ENCODE data around the gene BBS9.

DNA sequence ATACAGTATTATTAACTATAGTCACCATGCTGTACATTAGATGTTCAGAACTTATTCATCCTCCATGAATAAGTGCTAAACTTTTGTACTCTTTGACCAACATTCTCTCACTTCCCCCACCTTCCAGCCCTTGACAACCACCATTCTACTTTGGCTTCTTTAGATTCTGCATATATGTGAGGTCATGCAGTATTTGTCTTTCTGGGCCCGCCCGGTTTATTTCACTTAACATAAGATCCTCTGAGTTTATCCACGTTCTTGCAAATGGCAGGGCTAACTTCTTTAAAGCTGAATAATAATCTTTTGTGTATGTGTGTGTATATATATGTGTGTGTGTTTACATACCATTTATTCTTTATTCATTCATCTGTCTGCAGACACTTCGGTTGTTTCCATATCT is 336.8 kb downstream of the BBS9 start:
- no peak for TF ChIP-seq CTCF (conservative IDR thresholded peaks at IDR 0.05; ENCODE audit: low read depth, low read length)
- TF ChIP-seq EZH2 (IDR thresholded peaks at IDR 0.05; ENCODE audit: low read length, unreplicated experiment), result no peak
- TF ChIP-seq EZH2phosphoT487 (IDR thresholded peaks at IDR 0.05; ENCODE audit: borderline replicate concordance, low read length), result no peak
